PFSK-1 (cell line): ENCODE measurements around the gene GSE1.

Experiments used
- FOXP2 ChIP-seq: optimal IDR thresholded peaks from 2 replicates; pipeline ENCODE3; 2011; ENCODE audit warnings: borderline replicate concordance, control low read depth, inconsistent platforms; ENCODE audit not compliant: insufficient read depth; ENCODE audit errors: extremely low read length, extremely low read depth
- POLR2AphosphoS5 ChIP-seq: IDR thresholded peaks from 2 replicates; pipeline ENCODE4 v1.6.1; 2012; ENCODE audit warnings: low read depth, mild to moderate bottlenecking, control low read depth, low read length, moderate library complexity
- REST ChIP-seq, 2 experiments: IDR thresholded peaks; 2 replicates each; pipeline versions ENCODE4 v1.6.1 to v1.8.0; 2011 to 2012; ENCODE audit warnings: low read depth in 2 of 2, low read length in 2 of 2, control low read depth in 1 of 2, inconsistent platforms in 1 of 2, mild to moderate bottlenecking in 1 of 2, moderate library complexity in 1 of 2; ENCODE audit not compliant: insufficient read depth in 1 of 2
- SIN3A ChIP-seq: IDR thresholded peaks from 2 replicates; pipeline ENCODE4 v1.6.1; 2012; ENCODE audit warnings: mild to moderate bottlenecking, low read length, moderate library complexity, borderline replicate concordance; ENCODE audit not compliant: insufficient read depth
- TAF1 ChIP-seq: IDR thresholded peaks from 2 replicates; pipeline ENCODE4 v1.6.1; 2012; ENCODE audit warnings: low read length, control low read depth, borderline replicate concordance; ENCODE audit not compliant: insufficient read depth

GRCh38 chr16:85696781-85697180, 83.7 kb downstream of the GSE1 start:
- TF ChIP-seq POLR2AphosphoS5 (no peak), TAF1 (no peak), REST (IDR thresholded peaks at IDR 0.05; ENCODE audit: insufficient read depth in 1 of 2, low read depth in 2 of 2, low read length in 2 of 2) (no peak), SIN3A (no peak), FOXP2 (no peak)
